ENCODE measurements around the gene SIK3.

The SIK3 gene

GRCh38 chr11:116849060-116849459, 249.2 kb downstream of the SIK3 start:
- DNase-seq = no peak
- ATAC-seq (replicated peaks) = no peak
- H3K27ac Mint-ChIP-seq = peak overlapping the region in 1 of 2 donors; percentile 36
- H3K4me1 Mint-ChIP-seq (ENCODE audit: low read depth in 2 of 2) = peaks cover 43 to 44% of the 10 kb centered on the region in 2 donors
- no peaks in the 10 kb centered on the region for H3K27me3 Mint-ChIP-seq
- H3K4me3 Mint-ChIP-seq = no peak overlapping the region
- no peaks in the 10 kb centered on the region for H3K9me3 Mint-ChIP-seq
- peaks cover 55% of the 10 kb centered on the region for H3K36me3 Mint-ChIP-seq (ENCODE audit: insufficient read depth)

GRCh38 chr11:116847612-116848011, 250.6 kb downstream of the SIK3 start:
- Mint-ChIP-seq H3K27ac (no peak overlapping the region), H3K36me3 (ENCODE audit: insufficient read depth) (peaks cover 56% of the 10 kb centered on the region), H3K9me3 (no peaks in the 10 kb centered on the region), H3K4me1 (ENCODE audit: low read depth in 2 of 2) (peaks cover 30 to 32% of the 10 kb centered on the region in 2 donors), H3K27me3 (no peaks in the 10 kb centered on the region), H3K4me3 (no peak overlapping the region)
- ATAC-seq (replicated peaks) = no peak
- no peak for DNase-seq

GRCh38 chr11:116844722-116845121, 253.5 kb downstream of the SIK3 start:
- Mint-ChIP-seq H3K36me3 (ENCODE audit: insufficient read depth) (peaks cover 57% of the 10 kb centered on the region), H3K27ac (peak overlapping the region; percentile 6 to 70), H3K4me1 (ENCODE audit: low read depth in 2 of 2) (peaks cover 3 to 4% of the 10 kb centered on the region in 2 donors), H3K4me3 (no peak overlapping the region), H3K27me3 (no peaks in the 10 kb centered on the region), H3K9me3 (no peaks in the 10 kb centered on the region)
- DNase-seq (no peak), ATAC-seq (replicated peaks) (no peak)

GRCh38 chr11:116843661-116844060, 254.6 kb downstream of the SIK3 start:
- no peaks in the 10 kb centered on the region for H3K27me3 Mint-ChIP-seq
- DNase-seq (no peak), ATAC-seq (replicated peaks) (no peak)
- H3K9me3 Mint-ChIP-seq = no peaks in the 10 kb centered on the region
- peaks cover 50% of the 10 kb centered on the region for H3K36me3 Mint-ChIP-seq (ENCODE audit: insufficient read depth)
- no peaks in the 10 kb centered on the region for H3K4me1 Mint-ChIP-seq (ENCODE audit: low read depth in 2 of 2)
- no peak overlapping the region for H3K4me3 Mint-ChIP-seq
- H3K27ac Mint-ChIP-seq = no peak overlapping the region

GRCh38 chr11:116842909-116843308, 255.3 kb downstream of the SIK3 start:
- Mint-ChIP-seq H3K27me3 (no peaks in the 10 kb centered on the region), H3K27ac (no peak overlapping the region), H3K4me3 (no peak overlapping the region), H3K4me1 (ENCODE audit: low read depth in 2 of 2) (no peaks in the 10 kb centered on the region), H3K36me3 (ENCODE audit: insufficient read depth) (peaks cover 48% of the 10 kb centered on the region), H3K9me3 (no peaks in the 10 kb centered on the region)
- DNase-seq (no peak), ATAC-seq (replicated peaks) (no peak)

- H3K4me1 Mint-ChIP-seq (ENCODE audit: low read depth in 2 of 2) = no peaks in the 10 kb centered on the region
- no peak for DNase-seq
- no peaks in the 10 kb centered on the region for H3K9me3 Mint-ChIP-seq
- ATAC-seq (replicated peaks) = no peak
- no peak overlapping the region for H3K4me3 Mint-ChIP-seq
- peaks cover 40% of the 10 kb centered on the region for H3K36me3 Mint-ChIP-seq (ENCODE audit: insufficient read depth)
- no peaks in the 10 kb centered on the region for H3K27me3 Mint-ChIP-seq
- H3K27ac Mint-ChIP-seq = no peak overlapping the region
Measured at GRCh38 chr11:116842117-116842516, 256.1 kb downstream of the SIK3 start.

- DNase-seq (no peak), ATAC-seq (replicated peaks) (no peak)
- peaks cover 0 to 4% of the 10 kb centered on the region in 2 donors for H3K4me1 Mint-ChIP-seq (ENCODE audit: low read depth in 2 of 2)
- peak overlapping the region in 1 of 2 donors; percentile 35 for H3K27ac Mint-ChIP-seq
- peaks cover 27% of the 10 kb centered on the region for H3K36me3 Mint-ChIP-seq (ENCODE audit: insufficient read depth)
- H3K9me3 Mint-ChIP-seq = no peaks in the 10 kb centered on the region
- no peaks in the 10 kb centered on the region for H3K27me3 Mint-ChIP-seq
- H3K4me3 Mint-ChIP-seq = no peak overlapping the region
Measured at GRCh38 chr11:116840746-116841296, 257.4 kb downstream of the SIK3 start.

GRCh38 chr11:116840224-116840745, 257.9 kb downstream of the SIK3 start:
- DNase-seq = no peak
- no peak for ATAC-seq (replicated peaks)
- Mint-ChIP-seq H3K27ac (peak overlapping the region in 1 of 2 donors; percentile 35), H3K27me3 (no peaks in the 10 kb centered on the region), H3K36me3 (ENCODE audit: insufficient read depth) (peaks cover 25% of the 10 kb centered on the region), H3K9me3 (no peaks in the 10 kb centered on the region), H3K4me3 (no peak overlapping the region), H3K4me1 (ENCODE audit: low read depth in 2 of 2) (peaks cover 0 to 9% of the 10 kb centered on the region in 2 donors)

- Mint-ChIP-seq H3K4me1 (ENCODE audit: low read depth in 2 of 2) (peaks cover 6 to 13% of the 10 kb centered on the region in 2 donors), H3K4me3 (no peak overlapping the region), H3K27me3 (no peaks in the 10 kb centered on the region), H3K9me3 (no peaks in the 10 kb centered on the region), H3K27ac (no peak overlapping the region), H3K36me3 (ENCODE audit: insufficient read depth) (peaks cover 18% of the 10 kb centered on the region)
- no peak for ATAC-seq (replicated peaks)
- no peak for DNase-seq
Measured at GRCh38 chr11:116838321-116839084, 259.7 kb downstream of the SIK3 start.

- ATAC-seq (replicated peaks) = no peak
- DNase-seq = no peak
- no peaks in the 10 kb centered on the region for H3K9me3 Mint-ChIP-seq
- peaks cover 6 to 13% of the 10 kb centered on the region in 2 donors for H3K4me1 Mint-ChIP-seq (ENCODE audit: low read depth in 2 of 2)
- H3K27me3 Mint-ChIP-seq = no peaks in the 10 kb centered on the region
- H3K27ac Mint-ChIP-seq = peak within 1 kb of the TSS in 1 of 2 donors; percentile 59
- H3K4me3 Mint-ChIP-seq = peak within 1 kb of the TSS in 1 of 2 donors; percentile 82
- peaks cover 11% of the 10 kb centered on the region for H3K36me3 Mint-ChIP-seq (ENCODE audit: insufficient read depth)
Measured at GRCh38 chr11:116837231-116838091, 260.8 kb downstream of the SIK3 start, which contains the start of gene APOA1. TSS of gene APOA1 (minus strand) at chr11:116837622. CDS start at chr11:116837387, 235 bp downstream.

GRCh38 chr11:116836632-116836991, 261.6 kb downstream of the SIK3 start:
- Mint-ChIP-seq H3K27me3 (no peaks in the 10 kb centered on the region), H3K36me3 (ENCODE audit: insufficient read depth) (peaks cover 7% of the 10 kb centered on the region), H3K4me1 (ENCODE audit: low read depth in 2 of 2) (peaks cover 6 to 13% of the 10 kb centered on the region in 2 donors), H3K9me3 (no peaks in the 10 kb centered on the region), H3K27ac (no peak overlapping the region), H3K4me3 (peak overlapping the region in 1 of 2 donors; percentile 82)
- DNase-seq (no peak), ATAC-seq (replicated peaks) (no peak)

GRCh38 chr11:116835791-116836631, 262.2 kb downstream of the SIK3 start:
- peak overlapping the region; percentile 84 to 91 for H3K27ac Mint-ChIP-seq
- H3K9me3 Mint-ChIP-seq = no peaks in the 10 kb centered on the region
- H3K27me3 Mint-ChIP-seq = no peaks in the 10 kb centered on the region
- ATAC-seq (replicated peaks) (peak; percentile 97), DNase-seq (peak; percentile 75 to 77 (median 75))
- peaks cover 7% of the 10 kb centered on the region for H3K36me3 Mint-ChIP-seq (ENCODE audit: insufficient read depth)
- H3K4me3 Mint-ChIP-seq = peak overlapping the region; percentile 82 to 83
- H3K4me1 Mint-ChIP-seq (ENCODE audit: low read depth in 2 of 2) = peaks cover 6 to 13% of the 10 kb centered on the region in 2 donors

All from effector memory CD8-positive, alpha-beta T cell (primary cell).